Tibial artery (tissue), 4 donors: ENCODE data around the gene NEB.
"Not testable (repeated sequence)": the region's sequence is repeated elsewhere in the genome, so short reads cannot be mapped to it uniquely, and the experiment has no call there.

Source experiments
- DNase-seq, 2 donors: peaks; one replicate each; pipeline ENCODE4 v3.0.0-alpha.2; 2019
- H3K27ac ChIP-seq, 2 donors: fragments of 200-600 bp; sonication (generic) in 1 of 2; 1 replicate in 1 of 2; 2 replicates in 1 of 2; pipeline ENCODE4 v1.5.1; 2018 to 2019; ENCODE audit warnings: mild to moderate bottlenecking in 1 of 2
- H3K27me3 ChIP-seq, 2 donors: fragments of 200-600 bp; sonication (generic) in 1 of 2; one replicate each; pipeline versions ENCODE4 v1.5.1 to v1.6.0; 2016 to 2019
- H3K36me3 ChIP-seq, 3 donors: fragments of 200-600 bp; sonication (generic) in 2 of 3; one replicate each; pipeline ENCODE4 v1.5.1; 2016 to 2019; ENCODE audit warnings: mild to moderate bottlenecking in 2 of 3
- H3K4me1 ChIP-seq, 4 donors: fragments of 200-600 bp; sonication (generic) in 2 of 4; 1 replicate in 3 of 4; 2 replicates in 1 of 4; pipeline ENCODE4 v1.5.1; 2016 to 2019
- H3K4me3 ChIP-seq, 2 donors: fragments of 200-600 bp; sonication (generic) in 1 of 2; 1 replicate in 1 of 2; 2 replicates in 1 of 2; pipeline ENCODE4 v1.5.1; 2018 to 2019; ENCODE audit warnings: mild to moderate bottlenecking in 2 of 2
- H3K9me3 ChIP-seq, 3 donors: fragments of 200-600 bp; sonication (generic) in 1 of 3; one replicate each; pipeline ENCODE4 v1.5.1; 2016 to 2019
- intact Hi-C: fragments of 100-400 bp; cut with DNase I; formaldehyde crosslinking; loops from one replicate; pipeline ENCODE4 v1.15.0; 2023; ENCODE audit warnings: low total_unique reads
- TF ChIP-seq, protein P1 (sequence below), 2 experiments: fragments of 200-600 bp in 1 of 2; fragments of 450-650 bp in 1 of 2; IDR thresholded peaks; one replicate each; pipeline ENCODE4 v1.5.1; 2017 to 2019; ENCODE audit warnings: antibody characterized with exemption in 2 of 2, mild to moderate bottlenecking in 1 of 2, moderate library complexity in 1 of 2

The NEB gene

DNA sequence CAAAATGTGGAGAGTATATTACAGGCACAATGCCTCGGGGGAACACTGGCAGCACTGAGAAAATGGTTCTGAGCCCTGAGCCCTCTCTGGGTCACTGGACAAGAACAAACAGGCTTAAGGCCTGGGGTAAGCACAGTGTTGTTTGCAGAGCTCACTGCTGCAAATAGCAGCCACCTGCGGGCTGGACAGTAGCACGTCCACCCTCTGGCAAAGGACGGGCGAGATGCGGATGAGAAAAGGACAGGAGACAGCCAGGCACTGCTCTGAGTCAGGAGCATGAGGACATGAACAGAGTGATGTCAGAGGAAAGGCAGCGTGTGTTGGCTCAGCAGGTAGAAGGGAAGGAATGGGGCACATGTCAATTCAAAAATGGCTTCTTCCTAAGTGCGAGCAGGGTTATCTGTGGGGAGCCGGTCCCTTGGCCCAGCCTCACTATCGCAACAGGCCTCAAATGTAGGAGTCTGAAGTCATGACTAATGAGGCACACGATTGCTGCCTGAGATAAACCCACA is 25.9 kb upstream of the NEB start:
- Histone ChIP-seq H3K9me3 (no peaks in the 10 kb centered on the region), H3K4me1 (no peaks in the 10 kb centered on the region), H3K27me3 (no peaks in the 10 kb centered on the region), H3K36me3 (no peaks in the 10 kb centered on the region), H3K27ac (no peak overlapping the region), H3K4me3 (no peak overlapping the region)
- TF ChIP-seq, protein P1, sequence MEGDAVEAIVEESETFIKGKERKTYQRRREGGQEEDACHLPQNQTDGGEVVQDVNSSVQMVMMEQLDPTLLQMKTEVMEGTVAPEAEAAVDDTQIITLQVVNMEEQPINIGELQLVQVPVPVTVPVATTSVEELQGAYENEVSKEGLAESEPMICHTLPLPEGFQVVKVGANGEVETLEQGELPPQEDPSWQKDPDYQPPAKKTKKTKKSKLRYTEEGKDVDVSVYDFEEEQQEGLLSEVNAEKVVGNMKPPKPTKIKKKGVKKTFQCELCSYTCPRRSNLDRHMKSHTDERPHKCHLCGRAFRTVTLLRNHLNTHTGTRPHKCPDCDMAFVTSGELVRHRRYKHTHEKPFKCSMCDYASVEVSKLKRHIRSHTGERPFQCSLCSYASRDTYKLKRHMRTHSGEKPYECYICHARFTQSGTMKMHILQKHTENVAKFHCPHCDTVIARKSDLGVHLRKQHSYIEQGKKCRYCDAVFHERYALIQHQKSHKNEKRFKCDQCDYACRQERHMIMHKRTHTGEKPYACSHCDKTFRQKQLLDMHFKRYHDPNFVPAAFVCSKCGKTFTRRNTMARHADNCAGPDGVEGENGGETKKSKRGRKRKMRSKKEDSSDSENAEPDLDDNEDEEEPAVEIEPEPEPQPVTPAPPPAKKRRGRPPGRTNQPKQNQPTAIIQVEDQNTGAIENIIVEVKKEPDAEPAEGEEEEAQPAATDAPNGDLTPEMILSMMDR (IDR thresholded peaks at IDR 0.05) = no peak
- no peak for DNase-seq
- intact Hi-C loops = no loop called here

DNA sequence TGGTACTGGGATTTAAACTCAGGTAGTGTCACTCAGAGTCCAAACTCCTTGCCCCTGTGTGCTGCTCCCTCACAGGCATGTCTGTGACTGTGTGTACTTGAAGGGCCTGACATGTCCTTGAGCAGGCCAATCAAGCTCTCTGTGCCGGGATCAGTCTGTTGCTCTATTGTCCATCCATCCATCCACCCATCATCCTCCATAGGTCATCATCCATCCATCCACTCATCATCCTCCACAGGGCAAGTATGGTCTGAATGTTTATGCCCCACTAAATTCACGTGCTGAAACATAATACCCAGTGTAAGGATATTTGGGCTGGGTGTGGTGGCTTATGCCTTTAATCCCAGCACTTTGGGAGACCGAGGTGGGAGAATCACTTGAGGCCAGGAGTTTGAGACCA is 24.5 kb upstream of the NEB start:
- H3K27me3 ChIP-seq = no peaks in the 10 kb centered on the region
- H3K27ac ChIP-seq = no peak overlapping the region
- no peak for DNase-seq
- no peaks in the 10 kb centered on the region for H3K36me3 ChIP-seq
- H3K4me3 ChIP-seq = no peak overlapping the region
- TF ChIP-seq, protein P1 (IDR thresholded peaks at IDR 0.05) = no peak
- H3K4me1 ChIP-seq = no peaks in the 10 kb centered on the region
- intact Hi-C loops = no loop called here
- H3K9me3 ChIP-seq = no peaks in the 10 kb centered on the region

DNA sequence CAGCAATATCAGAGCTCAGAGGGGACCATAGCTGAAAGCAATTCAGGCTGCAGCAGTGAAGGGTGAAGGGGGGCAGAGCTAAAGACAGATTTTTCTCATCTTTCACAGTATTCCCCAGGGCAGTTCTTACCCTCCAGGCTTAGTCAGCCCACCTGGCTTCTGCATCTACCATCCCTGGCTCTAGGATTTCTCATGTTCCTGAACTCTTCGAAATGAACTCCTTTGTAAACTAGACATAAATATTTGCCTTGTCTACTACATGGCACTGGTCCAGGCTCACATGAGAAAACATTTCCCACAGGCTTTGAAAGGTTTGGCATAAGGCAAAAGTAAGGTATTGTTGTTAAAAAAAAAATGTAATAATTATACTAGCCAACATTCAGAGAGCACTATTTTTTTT is 23.6 kb upstream of the NEB start:
- no peaks in the 10 kb centered on the region for H3K36me3 ChIP-seq
- TF ChIP-seq, protein P1 (IDR thresholded peaks at IDR 0.05) = no peak
- no peaks in the 10 kb centered on the region for H3K27me3 ChIP-seq
- H3K4me1 ChIP-seq = no peaks in the 10 kb centered on the region
- H3K9me3 ChIP-seq = no peaks in the 10 kb centered on the region
- intact Hi-C loops = no loop called here
- no peak for DNase-seq
- H3K27ac ChIP-seq = no peak overlapping the region
- H3K4me3 ChIP-seq = no peak overlapping the region

DNA sequence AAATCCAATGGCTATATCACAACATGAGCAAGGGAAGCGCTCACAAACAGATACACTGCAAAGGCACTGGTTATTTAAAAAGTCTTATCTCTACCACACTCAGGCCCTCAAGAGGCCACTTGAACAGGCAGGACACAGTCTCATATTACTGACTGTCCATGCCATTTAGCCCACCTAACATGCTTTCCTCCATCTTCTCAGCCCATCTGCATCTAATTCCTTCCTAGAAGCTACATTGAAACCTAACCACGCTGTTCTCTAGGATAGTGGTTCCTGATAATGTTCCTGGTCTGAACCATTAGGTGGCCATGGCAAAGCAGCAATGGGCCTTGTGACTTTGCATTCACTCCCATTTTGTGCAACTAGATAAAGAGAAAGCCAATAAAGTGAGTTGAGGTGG is 22.5 kb upstream of the NEB start:
- no peaks in the 10 kb centered on the region for H3K9me3 ChIP-seq
- DNase-seq = no peak
- H3K36me3 ChIP-seq = no peaks in the 10 kb centered on the region
- TF ChIP-seq, protein P1 (IDR thresholded peaks at IDR 0.05) = no peak
- H3K4me1 ChIP-seq = no peaks in the 10 kb centered on the region
- H3K27me3 ChIP-seq = no peaks in the 10 kb centered on the region
- H3K4me3 ChIP-seq = no peak overlapping the region
- H3K27ac ChIP-seq = no peak overlapping the region
- intact Hi-C loops = no loop called here

DNA sequence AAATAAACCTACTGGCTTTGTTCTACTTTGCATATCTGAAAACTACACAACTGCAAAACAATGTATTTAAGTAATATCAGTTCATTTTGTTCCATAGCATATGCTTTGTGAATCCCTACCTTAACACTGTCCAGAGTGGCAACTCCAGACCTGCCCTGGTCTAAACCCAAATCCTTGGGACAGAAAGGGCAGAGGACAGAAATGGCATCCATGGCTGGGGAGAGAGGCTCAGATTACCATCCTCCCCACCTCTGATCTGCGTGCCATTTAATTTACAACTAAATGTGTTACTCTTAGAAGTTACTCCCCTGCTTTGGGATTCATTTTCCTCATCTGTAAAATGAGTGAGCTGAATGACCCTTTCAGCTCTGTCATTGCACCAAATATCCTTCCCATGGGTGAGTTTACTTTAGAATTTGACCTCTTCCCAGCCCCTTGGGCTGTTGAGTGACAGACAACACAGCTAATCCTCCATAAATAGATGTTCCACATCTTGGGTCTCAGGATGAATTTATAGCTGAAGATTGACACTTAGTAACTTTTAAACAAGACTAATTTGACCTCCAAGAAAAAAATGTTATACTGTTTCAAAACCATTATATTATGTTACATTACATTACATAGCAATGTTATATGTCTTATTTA is 20.1 kb upstream of the NEB start:
- H3K27ac ChIP-seq = no peak overlapping the region
- TF ChIP-seq, protein P1 (IDR thresholded peaks at IDR 0.05) = no peak

DNA sequence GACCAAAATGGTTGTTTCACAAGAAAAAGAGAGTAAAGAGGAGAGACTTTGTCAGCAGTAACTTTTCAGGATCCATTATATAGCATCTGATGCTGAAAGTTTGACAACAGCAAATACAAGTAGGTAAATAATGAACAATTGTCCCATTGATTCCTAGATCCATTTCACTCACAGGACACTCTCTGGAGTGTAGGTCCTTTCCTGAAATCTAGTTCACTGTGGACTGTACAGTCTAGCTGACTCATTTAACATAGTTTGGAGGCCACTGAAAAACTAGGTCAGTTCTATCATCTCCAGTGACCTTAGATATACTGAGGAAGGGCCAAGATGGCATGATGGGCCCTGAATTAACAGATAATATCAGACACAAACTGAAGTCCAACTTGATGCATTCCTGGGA is 19.3 kb upstream of the NEB start:
- no peaks in the 10 kb centered on the region for H3K36me3 ChIP-seq
- H3K9me3 ChIP-seq = no peaks in the 10 kb centered on the region
- H3K4me3 ChIP-seq = no peak overlapping the region
- intact Hi-C loops = no loop called here
- H3K27ac ChIP-seq = no peak overlapping the region
- no peaks in the 10 kb centered on the region for H3K27me3 ChIP-seq
- TF ChIP-seq, protein P1 (IDR thresholded peaks at IDR 0.05) = no peak
- H3K4me1 ChIP-seq = no peaks in the 10 kb centered on the region
- DNase-seq = no peak

More for the DNA sequence above, 20.1 kb upstream of the NEB start:
- Histone ChIP-seq H3K36me3 (no peaks in the 10 kb centered on the region), H3K4me3 (no peak overlapping the region), H3K9me3 (no peaks in the 10 kb centered on the region), H3K4me1 (no peaks in the 10 kb centered on the region), H3K27me3 (no peaks in the 10 kb centered on the region)
- intact Hi-C loops = no loop called here
- no peak for DNase-seq

DNA sequence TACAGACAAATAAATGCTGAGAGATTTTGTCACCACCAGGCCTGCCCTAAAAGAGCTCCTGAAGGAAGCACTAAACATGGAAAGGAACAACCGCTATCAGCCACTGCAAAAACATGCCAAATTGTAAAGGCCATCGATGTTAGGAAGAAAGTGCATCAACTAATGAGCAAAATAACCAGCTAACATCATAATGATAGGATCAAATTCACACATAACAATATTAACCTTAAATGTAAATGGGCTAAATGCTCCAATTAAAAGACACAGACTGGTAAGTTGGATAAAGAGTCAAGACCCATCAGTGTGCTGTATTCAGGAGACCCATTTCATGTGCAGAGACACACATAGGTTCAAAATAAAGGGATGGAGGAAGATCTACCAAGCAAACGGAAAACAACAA is 11.0 kb upstream of the NEB start:
- H3K36me3 ChIP-seq = peaks cover 4 to 12% (median 7%) of the 10 kb centered on the region in 3 donors
- H3K9me3 ChIP-seq, H3K27ac ChIP-seq, intact Hi-C loops, H3K4me1 ChIP-seq, H3K4me3 ChIP-seq, DNase-seq, H3K27me3 ChIP-seq: not testable (repeated sequence)
